H9 (cell line): ENCODE data around the gene RINT1. TPM values are rescaled to one million over a fixed set of nuclear protein-coding genes. Genes with fewer than 3 reads are reported as not detected.
A peak's percentile ranks its signal among the peaks of the same experiment; 100 is the strongest.

Source experiments
- DNase-seq: peaks from one replicate; pipeline ENCODE4 v3.0.0-alpha.2; 2017
- H2AFZ ChIP-seq: one replicate; pipeline ENCODE4 v1.6.1; 2013; ENCODE audit warnings: mild to moderate bottlenecking, low read length, control low read depth, moderate library complexity
- H2AK5ac ChIP-seq: 2 replicates; pipeline ENCODE4 v1.6.1; 2013; ENCODE audit warnings: low read length, control low read depth, mixed read lengths; ENCODE audit not compliant: insufficient read length
- H2BK120ac ChIP-seq: one replicate; pipeline ENCODE4 v1.6.1; 2013; ENCODE audit warnings: low read depth, mild to moderate bottlenecking, low read length, control low read depth, inconsistent platforms; ENCODE audit not compliant: poor library complexity, severe bottlenecking
- H2BK12ac ChIP-seq: 2 replicates; pipeline ENCODE4 v1.6.1; 2013; ENCODE audit warnings: low read length, control low read depth, mixed read lengths, low read depth; ENCODE audit not compliant: insufficient read length
- H2BK15ac ChIP-seq: 2 replicates; pipeline ENCODE4 v1.6.1; 2013; ENCODE audit warnings: low read depth, low read length, control low read depth
- H2BK20ac ChIP-seq: one replicate; pipeline ENCODE4 v1.6.1; 2013; ENCODE audit warnings: low read depth, mild to moderate bottlenecking, low read length, control low read depth, inconsistent platforms; ENCODE audit not compliant: poor library complexity, severe bottlenecking
- H2BK5ac ChIP-seq: 2 replicates; pipeline ENCODE4 v1.6.1; 2013; ENCODE audit warnings: low read length, control low read depth, mixed read lengths; ENCODE audit not compliant: insufficient read length
- H3K14ac ChIP-seq: 2 replicates; pipeline ENCODE4 v1.6.1; 2013; ENCODE audit warnings: low read length, control low read depth; ENCODE audit not compliant: insufficient read depth
- H3K18ac ChIP-seq: 2 replicates; pipeline ENCODE4 v1.6.1; 2013; ENCODE audit warnings: low read depth, mild to moderate bottlenecking, mixed read lengths, low read length, control low read depth; ENCODE audit not compliant: insufficient read length
- H3K23ac ChIP-seq: 2 replicates; pipeline ENCODE4 v1.6.1; 2013; ENCODE audit warnings: low read length, control low read depth, mixed read lengths, low read depth; ENCODE audit not compliant: insufficient read length
- H3K23me2 ChIP-seq: 2 replicates; pipeline ENCODE4 v1.6.1; 2013; ENCODE audit warnings: low read depth, mild to moderate bottlenecking, mixed read lengths, low read length, control low read depth; ENCODE audit not compliant: insufficient read length, poor library complexity, severe bottlenecking
- H3K27ac ChIP-seq: 2 replicates; pipeline ENCODE4 v1.5.1; 2013; ENCODE audit warnings: low read length, control low read depth, mixed read lengths, low read depth; ENCODE audit not compliant: insufficient read length
- H3K27me3 ChIP-seq: 2 replicates; pipeline ENCODE4 v1.6.1; 2013; ENCODE audit warnings: low read length, control low read depth, inconsistent platforms; ENCODE audit not compliant: insufficient read depth
- H3K4ac ChIP-seq: 2 replicates; pipeline ENCODE4 v1.6.1; 2013; ENCODE audit warnings: low read depth, mild to moderate bottlenecking, control low read depth, inconsistent platforms, low read length, moderate library complexity
- H3K4me1 ChIP-seq: 2 replicates; pipeline ENCODE4 v1.6.1; 2013; ENCODE audit warnings: low read length, control low read depth, inconsistent platforms; ENCODE audit not compliant: insufficient read depth
- H3K4me2 ChIP-seq: 2 replicates; pipeline ENCODE4 v1.6.1; 2013; ENCODE audit warnings: low read length, control low read depth, mixed read lengths; ENCODE audit not compliant: insufficient read length, insufficient read depth
- H3K56ac ChIP-seq: 2 replicates; pipeline ENCODE4 v1.6.1; 2013; ENCODE audit warnings: low read depth, mild to moderate bottlenecking, mixed read lengths, low read length, control low read depth; ENCODE audit not compliant: insufficient read length
- H3K79me1 ChIP-seq: 2 replicates; pipeline ENCODE4 v1.6.1; 2013; ENCODE audit warnings: low read depth, mild to moderate bottlenecking, moderate library complexity, low read length, control low read depth, inconsistent platforms; ENCODE audit not compliant: insufficient read depth, poor library complexity, severe bottlenecking
- H3K79me2 ChIP-seq: 2 replicates; pipeline ENCODE4 v1.6.1; 2013; ENCODE audit warnings: low read length, control low read depth, inconsistent platforms; ENCODE audit not compliant: insufficient read depth
- H3K9ac ChIP-seq: 2 replicates; pipeline ENCODE4 v1.6.1; 2013; ENCODE audit warnings: low read length, control low read depth, mixed read lengths; ENCODE audit not compliant: insufficient read length; ENCODE audit errors: extremely low read depth
- H3K9me3 ChIP-seq: one replicate; pipeline ENCODE4 v1.6.1; 2013; ENCODE audit warnings: low read depth, low read length, inconsistent platforms; ENCODE audit not compliant: control insufficient read depth
- H3T11ph ChIP-seq: one replicate; pipeline ENCODE4 v1.6.1; 2013; ENCODE audit warnings: mild to moderate bottlenecking, low read length, control low read depth, inconsistent platforms
- H4K20me1 ChIP-seq: one replicate; pipeline ENCODE4 v1.6.1; 2013; ENCODE audit not compliant: control insufficient read depth, insufficient read length, insufficient read depth
- H4K5ac ChIP-seq: 2 replicates; pipeline ENCODE4 v1.6.1; 2013; ENCODE audit warnings: low read depth, mild to moderate bottlenecking, mixed read lengths, low read length, control low read depth; ENCODE audit not compliant: insufficient read length
- H4K8ac ChIP-seq: replicated peaks from 2 replicates; pipeline ENCODE4 v1.6.1; 2013; ENCODE audit warnings: low read length, control low read depth, mixed read lengths, low read depth; ENCODE audit not compliant: insufficient read length
- H4K91ac ChIP-seq: 2 replicates; pipeline ENCODE4 v1.6.1; 2013; ENCODE audit warnings: low read depth, mild to moderate bottlenecking, moderate library complexity, mixed read lengths, low read length, control low read depth; ENCODE audit not compliant: insufficient read length
- H3K27ac Mint-ChIP-seq, 3 experiments: 2 replicates in 2 of 3; 3 replicates in 1 of 3; pipeline ENCODE4 v1.8.0; 2020 to 2021; ENCODE audit warnings: mixed read lengths in 3 of 3, mild to moderate bottlenecking in 1 of 3, moderate library complexity in 1 of 3
- H3K27me3 Mint-ChIP-seq: 2 replicates; pipeline ENCODE4 v1.8.0; 2021; ENCODE audit warnings: low read depth, mild to moderate bottlenecking, moderate library complexity, mixed read lengths
- H3K36me3 Mint-ChIP-seq, 3 experiments: 2 replicates in 2 of 3; 3 replicates in 1 of 3; pipeline ENCODE4 v1.8.0; 2020 to 2021; ENCODE audit warnings: low read depth in 3 of 3, mixed read lengths in 3 of 3; ENCODE audit not compliant: insufficient read depth in 1 of 3
- H3K4me1 Mint-ChIP-seq, 2 experiments: 2 replicates each; pipeline ENCODE4 v1.8.0; 2020; ENCODE audit warnings: mixed read lengths in 2 of 2
- H3K4me3 Mint-ChIP-seq, 2 experiments: 2 replicates in 1 of 2; 3 replicates in 1 of 2; pipeline ENCODE4 v1.8.0; 2020 to 2021; ENCODE audit warnings: mild to moderate bottlenecking in 2 of 2, mixed read lengths in 2 of 2, moderate library complexity in 1 of 2
- H3K9me3 Mint-ChIP-seq, 2 experiments: 2 replicates in 1 of 2; 3 replicates in 1 of 2; pipeline ENCODE4 v1.8.0; 2020; ENCODE audit warnings: mild to moderate bottlenecking in 2 of 2, mixed read lengths in 2 of 2, moderate library complexity in 1 of 2
- WGBS: extraction: QIAGEN DNeasy Blood & Tissue Kit; methylation state at CpG from one replicate; pipeline ENCODE4 v1.1.7; 2013; ENCODE audit warnings: missing lambda C conversion rate, low lambda C conversion rate, mixed read lengths; ENCODE audit not compliant: insufficient read length; ENCODE audit errors: extremely low coverage; 5-methylcytosine and 5-hydroxymethylcytosine counted together
- total RNA-seq: library from RNA; stranded (reverse); gene quantifications from 2 replicates; pipeline ENCODE4 v1.2.1, GENCODE V29; 2021
- TF ChIP-seq, protein P1 (sequence below): fragments of 200-600 bp; sonication (generic); conservative IDR thresholded peaks from 3 replicates; pipeline ENCODE4 v1.8.0; 2021; ENCODE audit warnings: antibody characterized with exemption, mild to moderate bottlenecking

RINT1 gene
- total RNA-seq, 1 experiment from 2014 or later, result 21.5 TPM

DNA sequence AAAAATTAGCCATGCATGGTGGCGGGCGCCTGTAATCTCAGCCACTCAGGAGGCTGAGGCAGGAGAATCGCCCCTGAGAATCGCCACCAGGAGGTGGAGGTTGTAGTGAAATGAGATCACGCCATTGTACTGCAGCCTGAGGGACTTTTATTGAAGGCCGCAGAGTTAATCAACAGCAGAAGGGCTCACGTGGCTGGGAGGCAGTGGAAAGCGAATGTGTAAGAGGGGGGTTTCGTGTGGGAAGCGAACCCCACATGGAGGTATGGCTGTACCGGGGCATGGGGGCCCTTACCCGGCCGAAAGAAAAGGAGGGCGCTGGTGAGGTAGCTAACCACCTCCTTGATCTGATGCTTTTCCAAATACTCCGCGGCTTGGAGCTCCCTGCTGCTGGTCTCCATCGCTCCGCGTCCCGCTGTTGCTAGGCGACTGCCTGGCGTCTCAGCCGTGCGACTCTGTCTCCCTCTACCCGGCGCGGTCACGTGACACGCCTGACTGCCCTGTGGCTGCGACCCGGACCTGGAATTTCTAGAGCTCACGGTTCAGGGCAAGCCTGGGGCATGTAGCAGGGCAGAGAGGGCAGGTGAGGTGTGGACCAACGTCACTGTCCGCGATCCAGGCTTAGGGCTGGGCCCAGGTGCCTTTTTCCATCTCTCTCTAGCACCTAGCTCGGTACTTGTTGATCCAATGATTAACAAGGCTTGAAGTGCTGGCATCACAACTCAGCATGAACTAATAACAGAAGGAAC is 49.2 kb downstream of the RINT1 start, which contains the start of gene EFCAB10:
TSS of gene EFCAB10 (minus strand) at position 428 of the 746 bp plus-strand sequence. CDS start at position 398, 30 bp downstream.
- Histone ChIP-seq H3K4me2 (peak within 1 kb of the TSS; percentile 64), H3K9me3 (no peaks in the 10 kb centered on the region), H3K4me1 (no peaks in the 10 kb centered on the region), H2AK5ac (no peak within 1 kb of the TSS), H3K56ac (no peak within 1 kb of the TSS), H3K9ac (peak within 1 kb of the TSS; percentile 27), H3K18ac (peak within 1 kb of the TSS; percentile 69), H3K14ac (peak within 1 kb of the TSS; percentile 33; the same call in 1 of the 2 replicates), H3K79me1 (no peaks in the 10 kb centered on the region), H2BK12ac (no peak within 1 kb of the TSS), H3K79me2 (0 out of 2 replicates have a peak, but pooled peaks cover 1% of the 10 kb centered on the region), H2BK15ac (no peak within 1 kb of the TSS), H4K5ac (no peak within 1 kb of the TSS), H3T11ph (no peak within 1 kb of the TSS), H4K20me1 (no peaks in the 10 kb centered on the region), H3K23ac (no peak within 1 kb of the TSS), H2BK5ac (no peak within 1 kb of the TSS), H3K27ac (no peak within 1 kb of the TSS), H3K27me3 (no peaks in the 10 kb centered on the region), H2AFZ (no peak within 1 kb of the TSS), H2BK20ac (no peak within 1 kb of the TSS), H4K91ac (no peak within 1 kb of the TSS), H2BK120ac (no peak within 1 kb of the TSS), H3K23me2 (no peaks in the 10 kb centered on the region), H3K4ac (no peak within 1 kb of the TSS), H4K8ac (no peak within 1 kb of the TSS)
- DNase-seq, result peak; percentile 99
- Mint-ChIP-seq H3K4me3 (peak within 1 kb of the TSS; percentile 74 to 84), H3K9me3 (peaks cover 9 to 13% of the 10 kb centered on the region in 2 experiments), H3K4me1 (peaks cover 8 to 16% of the 10 kb centered on the region in 2 experiments), H3K36me3 (peaks cover 4 to 11% (median 9%) of the 10 kb centered on the region in 3 experiments), H3K27ac (peak within 1 kb of the TSS; percentile 58 to 96 (median 93); a peak in 5 of 7 replicates), H3K27me3 (no peaks in the 10 kb centered on the region; the same call in 1 of the 2 replicates)
- WGBS, result no CpG with 5 or more reads among the region's 36 CpGs
- TF ChIP-seq, protein P1, sequence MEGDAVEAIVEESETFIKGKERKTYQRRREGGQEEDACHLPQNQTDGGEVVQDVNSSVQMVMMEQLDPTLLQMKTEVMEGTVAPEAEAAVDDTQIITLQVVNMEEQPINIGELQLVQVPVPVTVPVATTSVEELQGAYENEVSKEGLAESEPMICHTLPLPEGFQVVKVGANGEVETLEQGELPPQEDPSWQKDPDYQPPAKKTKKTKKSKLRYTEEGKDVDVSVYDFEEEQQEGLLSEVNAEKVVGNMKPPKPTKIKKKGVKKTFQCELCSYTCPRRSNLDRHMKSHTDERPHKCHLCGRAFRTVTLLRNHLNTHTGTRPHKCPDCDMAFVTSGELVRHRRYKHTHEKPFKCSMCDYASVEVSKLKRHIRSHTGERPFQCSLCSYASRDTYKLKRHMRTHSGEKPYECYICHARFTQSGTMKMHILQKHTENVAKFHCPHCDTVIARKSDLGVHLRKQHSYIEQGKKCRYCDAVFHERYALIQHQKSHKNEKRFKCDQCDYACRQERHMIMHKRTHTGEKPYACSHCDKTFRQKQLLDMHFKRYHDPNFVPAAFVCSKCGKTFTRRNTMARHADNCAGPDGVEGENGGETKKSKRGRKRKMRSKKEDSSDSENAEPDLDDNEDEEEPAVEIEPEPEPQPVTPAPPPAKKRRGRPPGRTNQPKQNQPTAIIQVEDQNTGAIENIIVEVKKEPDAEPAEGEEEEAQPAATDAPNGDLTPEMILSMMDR, result peak; percentile 46; the same call in 2 of the 3 replicates
